ENCODE measurements around the gene ABL2.

- TF ChIP-seq POLR2A (IDR thresholded peaks at IDR 0.05; ENCODE audit: low read depth, low read length) (no peak), POLR2AphosphoS5 (IDR thresholded peaks at IDR 0.05; ENCODE audit: insufficient read depth, low read depth, low read length) (no peak), EZH2 (IDR thresholded peaks at IDR 0.05; ENCODE audit: borderline replicate concordance, low read depth, low read length, severe bottlenecking) (no peak), MYC (IDR thresholded peaks at IDR 0.05; ENCODE audit: low read depth, low read length) (no peak), MAX (IDR thresholded peaks at IDR 0.05; ENCODE audit: insufficient read depth, insufficient read length) (no peak), JUN (IDR thresholded peaks at IDR 0.05; ENCODE audit: borderline replicate concordance, insufficient read depth, insufficient read length, low read depth) (no peak), GATA2 (IDR thresholded peaks at IDR 0.05; ENCODE audit: insufficient read depth, insufficient read length, low read depth, low read length) (no peak)
- TF ChIP-seq, protein P1, sequence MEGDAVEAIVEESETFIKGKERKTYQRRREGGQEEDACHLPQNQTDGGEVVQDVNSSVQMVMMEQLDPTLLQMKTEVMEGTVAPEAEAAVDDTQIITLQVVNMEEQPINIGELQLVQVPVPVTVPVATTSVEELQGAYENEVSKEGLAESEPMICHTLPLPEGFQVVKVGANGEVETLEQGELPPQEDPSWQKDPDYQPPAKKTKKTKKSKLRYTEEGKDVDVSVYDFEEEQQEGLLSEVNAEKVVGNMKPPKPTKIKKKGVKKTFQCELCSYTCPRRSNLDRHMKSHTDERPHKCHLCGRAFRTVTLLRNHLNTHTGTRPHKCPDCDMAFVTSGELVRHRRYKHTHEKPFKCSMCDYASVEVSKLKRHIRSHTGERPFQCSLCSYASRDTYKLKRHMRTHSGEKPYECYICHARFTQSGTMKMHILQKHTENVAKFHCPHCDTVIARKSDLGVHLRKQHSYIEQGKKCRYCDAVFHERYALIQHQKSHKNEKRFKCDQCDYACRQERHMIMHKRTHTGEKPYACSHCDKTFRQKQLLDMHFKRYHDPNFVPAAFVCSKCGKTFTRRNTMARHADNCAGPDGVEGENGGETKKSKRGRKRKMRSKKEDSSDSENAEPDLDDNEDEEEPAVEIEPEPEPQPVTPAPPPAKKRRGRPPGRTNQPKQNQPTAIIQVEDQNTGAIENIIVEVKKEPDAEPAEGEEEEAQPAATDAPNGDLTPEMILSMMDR (IDR thresholded peaks at IDR 0.05; ENCODE audit: extremely low read depth in 1 of 2, insufficient read depth in 1 of 2, low read depth in 1 of 2, low read length in 2 of 2): no peak
Observed at GRCh38 chr1:179184403-179184802, 45.1 kb downstream of the ABL2 start.

All from endothelial cell of umbilical vein (primary cell).